Adrenal gland (tissue), 5 donors: Measurements from ENCODE around the gene THEM5.

ENCODE experiments used
- CTCF ChIP-seq, 6 experiments: fragments of 450-650 bp in 4 of 6; fragments of 200-600 bp in 2 of 6; sonication (generic) in 1 of 6; IDR thresholded peaks; 1 replicate in 5 of 6; 2 replicates in 1 of 6; pipeline versions ENCODE4 v1.5.1 to v1.8.0; 2016 to 2021; ENCODE audit warnings: antibody characterized with exemption in 6 of 6, mild to moderate bottlenecking in 2 of 6, moderate library complexity in 1 of 6
- POLR2A ChIP-seq, 2 donors: fragments of 450-650 bp; IDR thresholded peaks; one replicate each; pipeline ENCODE4 v1.6.1; 2017; ENCODE audit warnings: antibody characterized with exemption in 2 of 2, mild to moderate bottlenecking in 2 of 2, moderate library complexity in 1 of 2
- donor health status: DM: no; HTN: no; CAD: no.

DNA sequence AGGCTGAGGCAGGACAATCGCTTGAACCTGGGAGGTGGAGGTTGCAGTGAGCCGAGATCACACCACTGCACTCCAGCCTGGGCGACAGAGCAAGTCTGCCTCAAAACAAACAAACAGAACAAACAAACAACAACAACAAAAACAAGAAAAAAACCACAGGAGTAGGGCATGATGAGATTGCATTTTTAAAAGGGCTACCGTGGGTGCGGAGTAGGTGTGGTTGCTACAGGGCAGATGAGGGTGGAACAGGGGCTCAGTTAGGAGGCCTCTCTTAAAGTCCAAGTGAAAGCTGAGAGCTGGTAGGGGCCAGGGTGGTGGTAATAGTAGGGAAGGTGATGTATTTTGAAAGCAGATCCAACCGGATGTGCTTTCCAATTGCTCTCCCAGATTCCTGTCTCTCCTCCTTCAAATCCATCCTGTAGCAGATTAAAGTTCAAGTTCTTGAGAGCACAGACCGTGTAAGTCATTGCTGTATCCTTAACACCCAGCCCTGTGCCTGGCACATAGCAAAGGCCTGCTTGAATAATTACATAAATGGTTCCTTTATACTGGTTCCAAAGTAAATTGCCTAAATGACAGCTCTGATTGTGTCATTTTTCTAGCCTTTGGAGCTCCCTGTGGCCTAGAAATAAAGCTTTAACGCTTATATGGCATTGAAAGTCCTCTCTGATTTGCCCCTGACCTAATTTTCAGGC, 44.1 kb downstream of the THEM5 start:
- no peak for TF ChIP-seq POLR2A (IDR thresholded peaks at IDR 0.05)
- no peak for TF ChIP-seq CTCF (IDR thresholded peaks at IDR 0.05)
